Hypothalamus (tissue), 51 donors: ENCODE data around the gene IDE.
"Not testable (repeated sequence)": the region's sequence is repeated elsewhere in the genome, so short reads cannot be mapped to it uniquely, and the experiment has no call there.

Source experiments
- DNase-seq, 51 donors: peaks; one replicate each; lab custom pipeline; 2025; lab: John Stamatoyannopoulos, UW

IDE gene

GRCh38 chr10:92430103-92430502 lies 143.8 kb downstream of the IDE start:
- DNase-seq, result no peak

- DNase-seq, result no peak
Observed at GRCh38 chr10:92421550-92421949, 152.3 kb downstream of the IDE start.

- no peak for DNase-seq
Observed at GRCh38 chr10:92420546-92421275, 153.2 kb downstream of the IDE start.

- peak in 9 of 51 donors; percentile 1 to 17 (median 9) for DNase-seq
Observed at GRCh38 chr10:92419740-92420545, 153.9 kb downstream of the IDE start.

GRCh38 chr10:92418891-92419290 lies 155.0 kb downstream of the IDE start:
- DNase-seq, result no peak

GRCh38 chr10:92418221-92418620 lies 155.7 kb downstream of the IDE start:
- no peak for DNase-seq

GRCh38 chr10:92413519-92413918 lies 160.4 kb downstream of the IDE start:
- DNase-seq, result no peak

GRCh38 chr10:92413011-92413410 lies 160.9 kb downstream of the IDE start:
- DNase-seq, result no peak

GRCh38 chr10:92411406-92411805 lies 162.5 kb downstream of the IDE start:
- DNase-seq, result no peak

GRCh38 chr10:92410501-92410900 lies 163.4 kb downstream of the IDE start:
- DNase-seq, result no peak

- DNase-seq, result no peak
Observed at GRCh38 chr10:92408017-92408361, 165.9 kb downstream of the IDE start.

GRCh38 chr10:92407305-92408016 lies 166.4 kb downstream of the IDE start:
- DNase-seq, result no peak

- no peak for DNase-seq
Observed at GRCh38 chr10:92405419-92405924, 168.4 kb downstream of the IDE start.

- peak in 1 of 51 donors; percentile 15 for DNase-seq
Observed at GRCh38 chr10:92404612-92405418, 169.1 kb downstream of the IDE start.

- not testable (repeated sequence) for DNase-seq
Observed at GRCh38 chr10:92402234-92402633, 171.7 kb downstream of the IDE start.
